ENCODE results near the gene CD160.

DNA sequence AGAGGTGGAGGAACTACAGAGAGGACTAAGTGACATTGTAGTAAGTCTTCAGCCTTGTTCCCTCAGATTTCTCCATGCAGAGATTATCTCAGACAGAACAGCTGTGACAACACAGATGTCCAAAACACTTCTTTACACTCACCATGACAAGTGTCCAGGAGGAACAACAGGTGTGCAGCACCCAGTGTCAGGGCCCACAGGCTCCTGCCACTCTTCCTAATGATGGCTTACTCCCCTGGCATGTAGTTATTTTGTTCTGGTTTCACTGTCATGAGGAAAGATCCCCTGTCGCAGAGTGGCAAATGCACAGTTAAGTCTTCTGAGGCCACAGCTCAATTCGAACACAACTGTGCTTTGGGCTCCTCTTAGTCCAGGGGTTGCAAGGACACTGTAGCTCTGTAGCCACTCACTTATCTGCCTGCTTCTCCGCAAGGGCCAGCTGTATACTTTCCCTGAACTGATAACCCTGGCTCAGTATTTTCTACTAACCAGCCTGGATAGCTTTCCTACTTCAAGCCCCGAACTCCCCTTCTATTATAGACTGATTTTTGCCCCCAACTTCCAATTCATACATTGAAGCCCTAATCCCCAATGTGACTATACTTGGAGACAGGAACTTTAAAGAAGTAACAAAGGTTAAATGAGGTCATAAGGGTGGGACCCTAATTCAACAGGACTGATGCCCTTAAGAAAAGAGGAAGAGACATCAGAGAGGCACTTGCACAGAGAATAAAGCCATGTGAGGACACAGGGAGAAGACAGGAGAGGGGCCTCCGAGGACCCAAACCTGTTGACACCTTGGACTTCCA is 23.3 kb upstream of the CD160 start:
- TF ChIP-seq POLR2A (IDR thresholded peaks at IDR 0.05; ENCODE audit: low read length): no peak
- no peak for TF ChIP-seq GATA1 (IDR thresholded peaks at IDR 0.05; ENCODE audit: low read depth, low read length)

Measured in erythroblast (primary cell).